OCI-LY3 (cell line): ENCODE measurements around the gene NPRL2.

Source experiments
- H2AFZ ChIP-seq: fragments of 200-600, 300-600 bp; shearing (Covaris generic); 2 replicates; pipeline ENCODE4 v1.6.0; 2014; ENCODE audit warnings: antibody characterized with exemption, low read depth, low read length
- H3K27ac ChIP-seq: fragments of 200-600, 300-600 bp; sonication (generic); 2 replicates; pipeline ENCODE4 v1.5.1; 2014; ENCODE audit warnings: mild to moderate bottlenecking, low read length, moderate library complexity, mixed read lengths
- H3K27me3 ChIP-seq: fragments of 200-600, 300-600 bp; sonication (generic); 2 replicates; pipeline ENCODE4 v1.6.1; 2014; ENCODE audit warnings: low read depth, low read length, mixed read lengths
- H3K36me3 ChIP-seq: fragments of 200-600, 300-600 bp; sonication (generic); replicated peaks from 2 replicates; pipeline ENCODE3; 2014; ENCODE audit warnings: low read depth, low read length, mixed read lengths
- H3K4me1 ChIP-seq: fragments of 300-600, 200-600 bp; sonication (generic); 2 replicates; pipeline ENCODE4 v1.6.1; 2014; ENCODE audit warnings: low read length, mixed read lengths
- H3K4me2 ChIP-seq: fragments of 200-600, 300-600 bp; sonication (generic); 2 replicates; pipeline ENCODE4 v1.6.1; 2014; ENCODE audit warnings: low read length, mixed read lengths
- H3K4me3 ChIP-seq: fragments of 300-600, 200-600 bp; sonication (generic); 2 replicates; pipeline ENCODE4 v1.5.1; 2014; ENCODE audit warnings: antibody characterized with exemption, mild to moderate bottlenecking, low read length, moderate library complexity
- H3K79me2 ChIP-seq: fragments of 300-600, 200-600 bp; shearing (Covaris generic); 2 replicates; pipeline ENCODE4 v1.6.1; 2014; ENCODE audit warnings: mild to moderate bottlenecking, low read length, mixed read lengths
- H3K9ac ChIP-seq: fragments of 300-600, 200-600 bp; shearing (Covaris generic); 2 replicates; pipeline ENCODE4 v1.6.0; 2014; ENCODE audit warnings: mild to moderate bottlenecking, low read length, moderate library complexity
- H3K9me3 ChIP-seq: fragments of 200-600, 300-600 bp; shearing (Covaris generic); 2 replicates; pipeline ENCODE4 v1.6.1; 2014; ENCODE audit warnings: low read length, mixed read lengths; ENCODE audit not compliant: insufficient read depth
- H4K20me1 ChIP-seq: fragments of 200-600, 300-600 bp; sonication (generic); 2 replicates; pipeline ENCODE4 v1.6.1; 2016; ENCODE audit warnings: low read length, mixed read lengths; ENCODE audit not compliant: insufficient read depth
- CTCF ChIP-seq: fragments of 200-600, 300-600 bp; sonication (generic); IDR thresholded peaks from 2 replicates; pipeline ENCODE4 v1.5.1; 2014; ENCODE audit warnings: antibody characterized with exemption, low read length, low read depth
- EZH2phosphoT487 ChIP-seq: fragments of 200-600 bp; shearing (Covaris generic); IDR thresholded peaks from 2 replicates; pipeline ENCODE4 v1.6.1; 2018; ENCODE audit warnings: antibody characterized with exemption, mixed run types, low read depth

NPRL2 gene

GRCh38 chr3:50358911-50359759, 8.6 kb upstream of the NPRL2 start, which contains the start of gene TMEM115:
Gene TMEM115, minus strand, starts transcription at chr3:50359521. Its CDS starts 458 bp downstream, at chr3:50359063.
- Histone ChIP-seq H3K27ac (peak within 1 kb of the TSS; percentile 43), H2AFZ (peak within 1 kb of the TSS; percentile 87), H3K9me3 (no peaks in the 10 kb centered on the region), H3K9ac (peak within 1 kb of the TSS; percentile 94), H3K4me1 (peaks cover 23% of the 10 kb centered on the region), H3K27me3 (no peaks in the 10 kb centered on the region), H3K36me3 (peaks cover 24% of the 10 kb centered on the region), H3K79me2 (peaks cover 38% of the 10 kb centered on the region), H4K20me1 (0 out of 2 replicates have a peak, but pooled peaks cover 10% of the 10 kb centered on the region), H3K4me2 (peak within 1 kb of the TSS; percentile 96), H3K4me3 (peak within 1 kb of the TSS; percentile 92)
- TF ChIP-seq CTCF: no peak
- TF ChIP-seq EZH2phosphoT487: no peak

GRCh38 chr3:50358355-50358910, 7.9 kb upstream of the NPRL2 start:
- Histone ChIP-seq H3K4me2 (peak overlapping the region; percentile 96), H3K4me1 (peaks cover 23% of the 10 kb centered on the region), H3K27me3 (no peaks in the 10 kb centered on the region), H3K4me3 (peak overlapping the region; percentile 92), H2AFZ (no peak overlapping the region), H4K20me1 (0 out of 2 replicates have a peak, but pooled peaks cover 10% of the 10 kb centered on the region), H3K9ac (peak overlapping the region; percentile 94), H3K27ac (no peak overlapping the region), H3K9me3 (no peaks in the 10 kb centered on the region), H3K79me2 (peaks cover 38% of the 10 kb centered on the region), H3K36me3 (peaks cover 29% of the 10 kb centered on the region)
- no peak for TF ChIP-seq CTCF
- no peak for TF ChIP-seq EZH2phosphoT487

- Histone ChIP-seq H3K36me3 (peaks cover 33% of the 10 kb centered on the region), H3K4me1 (peaks cover 23% of the 10 kb centered on the region), H2AFZ (no peak overlapping the region), H3K79me2 (peaks cover 38% of the 10 kb centered on the region), H4K20me1 (0 out of 2 replicates have a peak, but pooled peaks cover 10% of the 10 kb centered on the region), H3K4me3 (peak overlapping the region; percentile 92; the same call in 1 of the 2 replicates), H3K9me3 (no peaks in the 10 kb centered on the region), H3K4me2 (peak overlapping the region; percentile 96), H3K9ac (no peak overlapping the region), H3K27me3 (no peaks in the 10 kb centered on the region), H3K27ac (no peak overlapping the region)
- TF ChIP-seq EZH2phosphoT487 (no peak), CTCF (no peak)
Measured at GRCh38 chr3:50357481-50357880, 6.9 kb upstream of the NPRL2 start.

- Histone ChIP-seq H3K9me3 (no peaks in the 10 kb centered on the region), H3K4me1 (peaks cover 26% of the 10 kb centered on the region), H3K79me2 (peaks cover 43% of the 10 kb centered on the region), H3K4me3 (no peak overlapping the region), H3K4me2 (peak overlapping the region; percentile 96; the same call in 1 of the 2 replicates), H3K36me3 (peaks cover 33% of the 10 kb centered on the region), H2AFZ (no peak overlapping the region), H4K20me1 (0 out of 2 replicates have a peak, but pooled peaks cover 10% of the 10 kb centered on the region), H3K27ac (no peak overlapping the region), H3K9ac (no peak overlapping the region), H3K27me3 (no peaks in the 10 kb centered on the region)
- TF ChIP-seq CTCF (no peak), EZH2phosphoT487 (no peak)
Measured at GRCh38 chr3:50356553-50356952, 6.0 kb upstream of the NPRL2 start.
